Liver (tissue), 9 donors: Measurements from ENCODE around the gene FAM24A. TPM values are rescaled to one million over a fixed set of nuclear protein-coding genes. Genes with fewer than 3 reads are reported as not detected.
A peak's percentile ranks its signal among the peaks of the same experiment; 100 is the strongest.

ENCODE experiments used
- DNase-seq: peaks from one replicate; pipeline ENCODE4 v3.0.0-alpha.2; 2017; ENCODE audit warnings: low spot score
- H3K27ac ChIP-seq, 2 donors: one replicate each; pipeline ENCODE4 v1.7.0; 2013; ENCODE audit warnings: inconsistent platforms in 2 of 2, low read length in 2 of 2, control low read depth in 1 of 2, low read depth in 1 of 2, mild to moderate bottlenecking in 1 of 2
- H3K27me3 ChIP-seq, 4 donors: one replicate each; pipeline versions ENCODE4 v1.6.1 to v1.7.0; 2013; ENCODE audit warnings: low read length in 3 of 4, inconsistent platforms in 1 of 4, mild to moderate bottlenecking in 1 of 4, moderate library complexity in 1 of 4; ENCODE audit not compliant: control insufficient read depth in 4 of 4, insufficient read depth in 4 of 4
- H3K36me3 ChIP-seq, 4 donors: one replicate each; pipeline versions ENCODE4 v1.6.1 to v1.7.0; 2013; ENCODE audit warnings: low read length in 3 of 4, mild to moderate bottlenecking in 3 of 4, low read depth in 1 of 4, moderate library complexity in 1 of 4; ENCODE audit not compliant: control insufficient read depth in 4 of 4, insufficient read depth in 3 of 4
- H3K4me1 ChIP-seq, 4 donors: one replicate each; pipeline versions ENCODE4 v1.6.1 to v1.7.0; 2013; ENCODE audit warnings: low read length in 3 of 4, mild to moderate bottlenecking in 3 of 4, moderate library complexity in 1 of 4; ENCODE audit not compliant: control insufficient read depth in 4 of 4, insufficient read depth in 4 of 4
- H3K4me3 ChIP-seq, 3 donors: one replicate each; pipeline versions ENCODE4 v1.6.1 to v1.7.0; 2013; ENCODE audit warnings: low read length in 3 of 3, control low read depth in 1 of 3, low read depth in 1 of 3, mild to moderate bottlenecking in 1 of 3
- H3K9ac ChIP-seq, 2 donors: one replicate each; pipeline ENCODE4 v1.7.0; 2013; ENCODE audit warnings: low read length in 2 of 2, mild to moderate bottlenecking in 2 of 2, moderate library complexity in 2 of 2, control low read depth in 1 of 2, low read depth in 1 of 2
- H3K9me3 ChIP-seq, 4 donors: one replicate each; pipeline versions ENCODE4 v1.6.1 to v1.7.0; 2013; ENCODE audit warnings: low read length in 3 of 4; ENCODE audit not compliant: control insufficient read depth in 4 of 4
- EGR1 ChIP-seq, 2 donors: IDR thresholded peaks; 2 replicates each; pipeline ENCODE4 v1.6.1; 2016 to 2018; ENCODE audit warnings: antibody characterized with exemption in 2 of 2, low read depth in 2 of 2
- FOXA1 ChIP-seq: IDR thresholded peaks from 2 replicates; pipeline ENCODE4 v1.6.1; 2016; ENCODE audit warnings: antibody characterized with exemption
- FOXA2 ChIP-seq: IDR thresholded peaks from 2 replicates; pipeline ENCODE4 v1.6.1; 2016; ENCODE audit warnings: antibody characterized with exemption
- GABPA ChIP-seq, 2 donors: IDR thresholded peaks in 1 of 2; conservative IDR thresholded peaks in 1 of 2; 2 replicates each; pipeline ENCODE4 v1.6.1; 2016; ENCODE audit warnings: antibody characterized with exemption in 2 of 2, mild to moderate bottlenecking in 1 of 2, moderate library complexity in 1 of 2
- HNF4A ChIP-seq, 2 donors: conservative IDR thresholded peaks; 2 replicates each; pipeline ENCODE4 v1.6.1; 2016; ENCODE audit warnings: antibody characterized with exemption in 2 of 2, mild to moderate bottlenecking in 2 of 2
- HNF4G ChIP-seq: IDR thresholded peaks from 2 replicates; pipeline ENCODE4 v1.6.1; 2016; ENCODE audit warnings: antibody characterized with exemption
- JUND ChIP-seq, 2 donors: IDR thresholded peaks; 2 replicates each; pipeline ENCODE4 v1.6.1; 2016; ENCODE audit warnings: antibody characterized with exemption in 2 of 2
- NR2F2 ChIP-seq: IDR thresholded peaks from 2 replicates; pipeline ENCODE4 v1.6.1; 2016; ENCODE audit warnings: antibody characterized with exemption
- RAD21 ChIP-seq, 2 donors: IDR thresholded peaks; 2 replicates each; pipeline ENCODE4 v1.6.1; 2016; ENCODE audit warnings: antibody characterized with exemption in 2 of 2, mild to moderate bottlenecking in 2 of 2
- RXRA ChIP-seq, 2 donors: IDR thresholded peaks; 2 replicates each; pipeline ENCODE4 v1.6.1; 2017 to 2018; ENCODE audit warnings: antibody characterized with exemption in 2 of 2, mild to moderate bottlenecking in 1 of 2
- SP1 ChIP-seq: IDR thresholded peaks from 2 replicates; pipeline ENCODE4 v1.6.1; 2018; ENCODE audit warnings: antibody characterized with exemption, mild to moderate bottlenecking
- TAF1 ChIP-seq: conservative IDR thresholded peaks from 2 replicates; pipeline ENCODE4 v1.6.1; 2016; ENCODE audit warnings: antibody characterized with exemption, mild to moderate bottlenecking
- YY1 ChIP-seq: IDR thresholded peaks from 2 replicates; pipeline ENCODE4 v1.6.1; 2016; ENCODE audit warnings: antibody characterized with exemption, mild to moderate bottlenecking
- WGBS: extraction: QIAGEN DNeasy Blood & Tissue Kit; methylation state at CpG from one replicate; pipeline ENCODE4 v1.1.7; 2013; 5-methylcytosine and 5-hydroxymethylcytosine counted together
- polyA plus RNA-seq, 2 donors: library from polyadenylated mRNA; stranded (reverse) in 1 of 2; unstranded in 1 of 2; fragments of 200-250 nt in 1 of 2; fragments of >200 nt in 1 of 2; fragmentation: Nextera tagmentation in 1 of 2; extraction: Ambion mirVana in 1 of 2; gene quantifications; one replicate each; pipeline versions ENCODE4 v1.2.1 to v1.2.3, GENCODE V29; 2013 to 2015
- total RNA-seq, 2 donors: library from RNA; depleted of rRNA; stranded (reverse); fragments of >200 nt; gene quantifications; one replicate each; pipeline ENCODE4 v1.2.3, GENCODE V29; 2014
- TF ChIP-seq, protein P1 (sequence below): IDR thresholded peaks from 2 replicates; pipeline ENCODE4 v1.6.1; 2016; ENCODE audit warnings: antibody characterized with exemption, mild to moderate bottlenecking
- TF ChIP-seq, protein P2 (sequence below): IDR thresholded peaks from 2 replicates; pipeline ENCODE4 v1.6.1; 2016; ENCODE audit warnings: antibody characterized with exemption
- TF ChIP-seq, protein P3 (sequence below): IDR thresholded peaks from 2 replicates; pipeline ENCODE4 v1.6.1; 2016; ENCODE audit warnings: antibody characterized with exemption
- TF ChIP-seq, protein P4 (sequence below): IDR thresholded peaks from 2 replicates; pipeline ENCODE4 v1.6.1; 2016; ENCODE audit warnings: antibody characterized with exemption
- donor health status: healthy.
- donor health status: healthy.
- donor health status: healthy.
- donor health status: healthy.
- donor health status: healthy.

The FAM24A gene
- total and polyA plus RNA-seq, 4 donors = not detected

DNA sequence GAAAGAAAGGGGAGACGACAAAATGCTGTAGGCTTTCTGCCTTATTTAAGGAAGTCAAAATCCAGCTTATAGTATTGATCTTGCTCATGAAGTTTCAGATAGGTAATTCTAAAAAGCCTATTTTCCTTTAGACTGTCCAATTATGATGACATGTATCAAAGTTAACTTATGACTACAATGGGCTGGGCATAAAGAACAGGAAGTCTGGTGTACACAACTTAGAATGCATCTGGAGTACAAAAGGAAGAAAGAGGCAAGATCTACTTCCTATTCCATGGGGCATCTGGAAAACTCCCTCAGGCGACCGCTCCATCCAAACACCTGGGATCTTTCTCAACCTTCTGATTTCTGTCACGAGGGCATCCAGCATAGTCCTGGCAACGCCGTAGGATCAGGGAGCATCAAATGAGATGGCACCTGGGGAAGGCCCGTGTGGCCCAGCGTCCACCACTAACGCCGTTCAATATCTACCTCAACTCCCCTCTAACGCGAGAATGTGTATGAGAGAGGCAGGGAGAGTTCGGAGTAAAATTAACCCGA lies 31.5 kb upstream of the FAM24A start:
- Histone ChIP-seq H3K27me3 (no peaks in the 10 kb centered on the region), H3K9me3 (no peaks in the 10 kb centered on the region), H3K36me3 (no peaks in the 10 kb centered on the region), H3K27ac (no peak overlapping the region), H3K4me3 (peak overlapping the region; percentile 39 to 77 (median 51)), H3K9ac (peak overlapping the region in 1 of 2 donors; percentile 11), H3K4me1 (peaks cover 5 to 16% (median 11%) of the 10 kb centered on the region in 4 donors)
- TF ChIP-seq, protein P1, sequence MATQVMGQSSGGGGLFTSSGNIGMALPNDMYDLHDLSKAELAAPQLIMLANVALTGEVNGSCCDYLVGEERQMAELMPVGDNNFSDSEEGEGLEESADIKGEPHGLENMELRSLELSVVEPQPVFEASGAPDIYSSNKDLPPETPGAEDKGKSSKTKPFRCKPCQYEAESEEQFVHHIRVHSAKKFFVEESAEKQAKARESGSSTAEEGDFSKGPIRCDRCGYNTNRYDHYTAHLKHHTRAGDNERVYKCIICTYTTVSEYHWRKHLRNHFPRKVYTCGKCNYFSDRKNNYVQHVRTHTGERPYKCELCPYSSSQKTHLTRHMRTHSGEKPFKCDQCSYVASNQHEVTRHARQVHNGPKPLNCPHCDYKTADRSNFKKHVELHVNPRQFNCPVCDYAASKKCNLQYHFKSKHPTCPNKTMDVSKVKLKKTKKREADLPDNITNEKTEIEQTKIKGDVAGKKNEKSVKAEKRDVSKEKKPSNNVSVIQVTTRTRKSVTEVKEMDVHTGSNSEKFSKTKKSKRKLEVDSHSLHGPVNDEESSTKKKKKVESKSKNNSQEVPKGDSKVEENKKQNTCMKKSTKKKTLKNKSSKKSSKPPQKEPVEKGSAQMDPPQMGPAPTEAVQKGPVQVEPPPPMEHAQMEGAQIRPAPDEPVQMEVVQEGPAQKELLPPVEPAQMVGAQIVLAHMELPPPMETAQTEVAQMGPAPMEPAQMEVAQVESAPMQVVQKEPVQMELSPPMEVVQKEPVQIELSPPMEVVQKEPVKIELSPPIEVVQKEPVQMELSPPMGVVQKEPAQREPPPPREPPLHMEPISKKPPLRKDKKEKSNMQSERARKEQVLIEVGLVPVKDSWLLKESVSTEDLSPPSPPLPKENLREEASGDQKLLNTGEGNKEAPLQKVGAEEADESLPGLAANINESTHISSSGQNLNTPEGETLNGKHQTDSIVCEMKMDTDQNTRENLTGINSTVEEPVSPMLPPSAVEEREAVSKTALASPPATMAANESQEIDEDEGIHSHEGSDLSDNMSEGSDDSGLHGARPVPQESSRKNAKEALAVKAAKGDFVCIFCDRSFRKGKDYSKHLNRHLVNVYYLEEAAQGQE = no peak
- TF ChIP-seq FOXA1 = no peak
- TF ChIP-seq EGR1 (IDR thresholded peaks at IDR 0.05; ENCODE audit: low read depth in 2 of 2) = no peak
- TF ChIP-seq, protein P2, sequence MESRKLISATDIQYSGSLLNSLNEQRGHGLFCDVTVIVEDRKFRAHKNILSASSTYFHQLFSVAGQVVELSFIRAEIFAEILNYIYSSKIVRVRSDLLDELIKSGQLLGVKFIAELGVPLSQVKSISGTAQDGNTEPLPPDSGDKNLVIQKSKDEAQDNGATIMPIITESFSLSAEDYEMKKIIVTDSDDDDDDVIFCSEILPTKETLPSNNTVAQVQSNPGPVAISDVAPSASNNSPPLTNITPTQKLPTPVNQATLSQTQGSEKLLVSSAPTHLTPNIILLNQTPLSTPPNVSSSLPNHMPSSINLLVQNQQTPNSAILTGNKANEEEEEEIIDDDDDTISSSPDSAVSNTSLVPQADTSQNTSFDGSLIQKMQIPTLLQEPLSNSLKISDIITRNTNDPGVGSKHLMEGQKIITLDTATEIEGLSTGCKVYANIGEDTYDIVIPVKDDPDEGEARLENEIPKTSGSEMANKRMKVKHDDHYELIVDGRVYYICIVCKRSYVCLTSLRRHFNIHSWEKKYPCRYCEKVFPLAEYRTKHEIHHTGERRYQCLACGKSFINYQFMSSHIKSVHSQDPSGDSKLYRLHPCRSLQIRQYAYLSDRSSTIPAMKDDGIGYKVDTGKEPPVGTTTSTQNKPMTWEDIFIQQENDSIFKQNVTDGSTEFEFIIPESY = no peak
- no peak for TF ChIP-seq FOXA2
- no peak for TF ChIP-seq NR2F2
- TF ChIP-seq YY1 = no peak
- TF ChIP-seq GABPA (IDR thresholded peaks at IDR 0.05 in 1 of 2, conservative IDR thresholded peaks at IDR 0.05 in 1 of 2) = no peak
- TF ChIP-seq TAF1 = no peak
- TF ChIP-seq, protein P3, sequence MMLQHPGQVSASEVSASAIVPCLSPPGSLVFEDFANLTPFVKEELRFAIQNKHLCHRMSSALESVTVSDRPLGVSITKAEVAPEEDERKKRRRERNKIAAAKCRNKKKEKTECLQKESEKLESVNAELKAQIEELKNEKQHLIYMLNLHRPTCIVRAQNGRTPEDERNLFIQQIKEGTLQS = no peak
- no peak for TF ChIP-seq RAD21 (IDR thresholded peaks at IDR 0.05)
- TF ChIP-seq HNF4G = no peak
- no peak for TF ChIP-seq SP1
- no peak for TF ChIP-seq JUND (IDR thresholded peaks at IDR 0.05)
- TF ChIP-seq, protein P4, sequence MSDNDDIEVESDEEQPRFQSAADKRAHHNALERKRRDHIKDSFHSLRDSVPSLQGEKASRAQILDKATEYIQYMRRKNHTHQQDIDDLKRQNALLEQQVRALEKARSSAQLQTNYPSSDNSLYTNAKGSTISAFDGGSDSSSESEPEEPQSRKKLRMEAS = no peak
- TF ChIP-seq RXRA (IDR thresholded peaks at IDR 0.05) = no peak
- WGBS = 48% methylated on average over 14 of the region's 14 CpGs
- no peak for DNase-seq

DNA sequence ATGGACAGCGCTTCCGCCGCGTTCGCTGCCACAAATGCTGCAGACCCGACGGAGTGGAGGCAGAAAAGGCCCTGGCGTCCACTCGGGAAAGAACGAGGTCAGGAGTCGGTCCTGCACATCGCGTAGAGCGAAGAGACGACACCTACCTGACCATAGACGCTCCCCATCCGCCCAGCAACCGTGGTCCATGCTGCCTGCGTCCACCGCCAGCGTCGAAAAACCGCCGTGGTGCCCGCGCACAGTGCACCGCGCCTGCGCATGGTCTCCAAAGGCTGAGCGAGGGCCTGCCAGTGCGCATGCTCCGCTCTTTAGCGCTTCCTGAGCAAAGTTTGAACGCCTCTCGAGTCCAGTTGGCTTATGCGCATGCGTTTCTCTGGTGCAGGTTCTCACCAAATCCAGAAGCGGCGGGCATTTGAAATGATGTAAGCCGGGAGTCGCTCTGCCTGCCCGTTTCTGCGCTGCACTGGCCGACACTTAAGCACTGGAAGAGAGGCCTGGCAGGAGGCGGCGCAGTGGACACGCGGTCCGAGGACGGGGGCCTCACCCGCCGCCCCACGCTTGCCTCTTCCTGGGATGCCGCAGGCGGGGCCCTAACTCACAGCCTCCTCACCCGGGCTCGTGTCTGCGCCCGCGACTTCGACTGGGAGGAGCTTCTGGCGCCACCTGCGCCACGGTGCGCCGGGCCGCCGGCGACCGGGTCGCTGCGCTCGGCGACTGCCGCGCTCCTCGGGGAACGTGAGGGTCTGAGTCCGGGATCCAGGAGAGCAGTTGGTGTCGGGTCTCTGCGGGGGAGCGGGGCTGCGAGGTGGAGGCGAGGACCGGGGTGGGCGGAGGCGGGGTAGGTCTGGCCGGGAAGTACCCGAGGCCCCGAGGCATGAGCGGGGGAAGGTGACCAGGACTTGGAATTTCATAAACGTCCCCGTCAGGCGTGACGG lies 30.8 kb upstream of the FAM24A start, which contains the start of gene FAM24B:
Gene FAM24B (minus strand): TSS at position 243 of the 935 bp plus-strand sequence. CDS start 29,066 bp downstream, outside the sequence.
- 4% methylated on average over 95 of the region's 95 CpGs for WGBS
- no peak for TF ChIP-seq TAF1
- TF ChIP-seq HNF4G = no peak
- TF ChIP-seq, protein P2 = peak; percentile 40
- peak in 1 of 2 donors; percentile 40 for TF ChIP-seq GABPA (IDR thresholded peaks at IDR 0.05 in 1 of 2, conservative IDR thresholded peaks at IDR 0.05 in 1 of 2)
- no peak for TF ChIP-seq JUND (IDR thresholded peaks at IDR 0.05)
- peak in 1 of 2 donors; percentile 62 for TF ChIP-seq HNF4A (conservative IDR thresholded peaks at IDR 0.05)
- TF ChIP-seq, protein P3 = no peak
- TF ChIP-seq, protein P4 = peak; percentile 95
- no peak for TF ChIP-seq RXRA (IDR thresholded peaks at IDR 0.05)
- TF ChIP-seq YY1 = peak; percentile 65
- no peak for TF ChIP-seq NR2F2
- peak in 1 of 2 donors; percentile 4 for TF ChIP-seq RAD21 (IDR thresholded peaks at IDR 0.05)
- Histone ChIP-seq H3K4me3 (peak within 1 kb of the TSS; percentile 39 to 77 (median 51)), H3K9me3 (no peaks in the 10 kb centered on the region), H3K27me3 (no peaks in the 10 kb centered on the region), H3K4me1 (peaks cover 5 to 16% (median 11%) of the 10 kb centered on the region in 4 donors), H3K27ac (no peak within 1 kb of the TSS), H3K36me3 (no peaks in the 10 kb centered on the region), H3K9ac (peak within 1 kb of the TSS in 1 of 2 donors; percentile 11)
- peak; percentile 89 for DNase-seq
